OCI-LY1 (cell line): ENCODE data around the gene NR3C1.
A peak's percentile ranks its signal among the peaks of the same experiment; 100 is the strongest.

Experiments used
- H2AFZ ChIP-seq: fragments of 200-600 bp; sonication (generic), shearing (Covaris generic); 2 replicates; pipeline ENCODE4 v1.6.0; 2014; ENCODE audit warnings: antibody characterized with exemption, mild to moderate bottlenecking, low read length
- H3F3A ChIP-seq: fragments of 200-600 bp; sonication (generic), shearing (Covaris generic); 2 replicates; pipeline ENCODE4 v1.6.0; 2014; ENCODE audit warnings: mild to moderate bottlenecking, antibody characterized with exemption, low read length, moderate library complexity; ENCODE audit not compliant: insufficient read depth
- H3K27ac ChIP-seq: fragments of 200-600 bp; sonication (generic); 2 replicates; pipeline ENCODE4 v1.5.1; 2014; ENCODE audit warnings: low read length, mixed run types, mild to moderate bottlenecking, low read depth; ENCODE audit not compliant: poor library complexity, severe bottlenecking
- H3K27me3 ChIP-seq: fragments of 200-600 bp; sonication (generic); 2 replicates; pipeline ENCODE4 v1.6.0; 2014; ENCODE audit warnings: antibody characterized with exemption, mild to moderate bottlenecking, low read length, moderate library complexity; ENCODE audit not compliant: insufficient read depth
- H3K36me3 ChIP-seq: fragments of 200-600 bp; sonication (generic); 2 replicates; pipeline ENCODE4 v1.6.1; 2014; ENCODE audit warnings: mild to moderate bottlenecking, antibody characterized with exemption, low read length, moderate library complexity, mixed read lengths; ENCODE audit not compliant: insufficient read depth
- H3K4me1 ChIP-seq: fragments of 200-600 bp; sonication (generic); 2 replicates; pipeline ENCODE4 v1.5.1; 2014; ENCODE audit warnings: mild to moderate bottlenecking, low read length, moderate library complexity; ENCODE audit not compliant: insufficient read depth, severe bottlenecking
- H3K4me2 ChIP-seq: fragments of 200-600 bp; sonication (generic), shearing (Covaris generic); 2 replicates; pipeline ENCODE4 v1.6.1; 2014; ENCODE audit warnings: low read length
- H3K4me3 ChIP-seq: fragments of 200-600 bp; sonication (generic); 2 replicates; pipeline ENCODE4 v1.5.1; 2014; ENCODE audit warnings: low read length, low read depth, mild to moderate bottlenecking, mixed read lengths; ENCODE audit not compliant: poor library complexity, severe bottlenecking
- H3K79me2 ChIP-seq: fragments of 200-600 bp; shearing (Covaris generic); 2 replicates; pipeline ENCODE4 v1.6.1; 2016; ENCODE audit warnings: mixed run types, low read length, mixed read lengths; ENCODE audit not compliant: insufficient read depth
- H3K9ac ChIP-seq: fragments of 200-600 bp; sonication (generic), shearing (Covaris generic); 2 replicates; pipeline ENCODE4 v1.6.1; 2014; ENCODE audit warnings: mild to moderate bottlenecking, low read length, mixed read lengths
- H3K9me2 ChIP-seq: fragments of 200-600 bp; sonication (generic), shearing (Covaris generic); 2 replicates; pipeline ENCODE4 v1.6.1; 2014; ENCODE audit warnings: low read depth, mild to moderate bottlenecking, low read length, mixed read lengths
- H3K9me3 ChIP-seq: fragments of 200-600 bp; shearing (Covaris generic); 2 replicates; pipeline ENCODE4 v1.6.1; 2014; ENCODE audit warnings: low read length, mixed read lengths
- H4K20me1 ChIP-seq: fragments of 200-600 bp; sonication (generic), shearing (Covaris generic); 2 replicates; pipeline ENCODE4 v1.6.0; 2016; ENCODE audit warnings: mild to moderate bottlenecking, low read length; ENCODE audit not compliant: insufficient read depth
- CTCF ChIP-seq: fragments of 200-600 bp; sonication (generic), shearing (Covaris generic); IDR thresholded peaks from 2 replicates; pipeline ENCODE4 v1.5.1; 2017; ENCODE audit warnings: mild to moderate bottlenecking, antibody characterized with exemption, low read length, moderate library complexity, mixed read lengths
- EZH2 ChIP-seq: fragments of 200-600 bp; sonication (generic), shearing (Covaris generic); IDR thresholded peaks from 2 replicates; pipeline ENCODE4 v1.8.0; 2017; ENCODE audit warnings: borderline replicate concordance, mixed run types, mild to moderate bottlenecking, antibody characterized with exemption, low read length, moderate library complexity, mixed read lengths

NR3C1 gene

DNA sequence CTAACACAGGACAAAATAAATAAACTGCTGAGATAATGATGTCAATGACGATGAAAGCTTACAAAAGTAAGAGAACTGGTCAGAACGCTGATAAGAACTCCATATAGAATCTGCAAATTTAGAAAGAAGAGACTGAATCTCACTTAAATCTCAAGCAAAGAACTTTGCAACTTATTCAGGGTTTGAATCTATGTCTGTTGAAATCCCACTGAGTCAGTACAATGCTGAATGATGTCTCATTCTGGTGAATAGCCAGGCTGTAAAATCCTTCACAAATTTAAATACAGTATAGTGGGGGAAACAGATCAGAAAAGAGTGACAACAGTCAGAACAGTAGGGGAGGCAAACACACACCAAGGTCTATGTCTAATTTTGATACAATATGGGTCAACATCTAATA lies 38.9 kb upstream of the NR3C1 start:
- H3K36me3 ChIP-seq = no peaks in the 10 kb centered on the region
- peaks cover 35% of the 10 kb centered on the region for H3K4me1 ChIP-seq
- no peak overlapping the region for H3K4me2 ChIP-seq
- no peak overlapping the region for H3K27ac ChIP-seq
- H3K9me2 ChIP-seq = no peaks in the 10 kb centered on the region
- TF ChIP-seq CTCF (no peak), EZH2 (no peak)
- no peaks in the 10 kb centered on the region for H4K20me1 ChIP-seq
- H3K79me2 ChIP-seq = no peaks in the 10 kb centered on the region
- H3K27me3 ChIP-seq = no peaks in the 10 kb centered on the region
- no peak overlapping the region for H3K9ac ChIP-seq
- no peak overlapping the region for H3K4me3 ChIP-seq
- no peaks in the 10 kb centered on the region for H3F3A ChIP-seq
- H2AFZ ChIP-seq = peak overlapping the region; percentile 24; the same call in 1 of the 2 replicates
- no peaks in the 10 kb centered on the region for H3K9me3 ChIP-seq

GRCh38 chr5:143440448-143441115 lies 37.1 kb upstream of the NR3C1 start:
- H3K27me3 ChIP-seq = no peaks in the 10 kb centered on the region
- H3K4me1 ChIP-seq = peaks cover 37% of the 10 kb centered on the region
- H3K36me3 ChIP-seq = no peaks in the 10 kb centered on the region
- H3K9ac ChIP-seq = no peak overlapping the region
- no peaks in the 10 kb centered on the region for H3K9me3 ChIP-seq
- H3F3A ChIP-seq = no peaks in the 10 kb centered on the region
- no peak overlapping the region for H3K27ac ChIP-seq
- H3K79me2 ChIP-seq = no peaks in the 10 kb centered on the region
- no peak overlapping the region for H3K4me2 ChIP-seq
- H2AFZ ChIP-seq = no peak overlapping the region
- H3K4me3 ChIP-seq = no peak overlapping the region
- no peaks in the 10 kb centered on the region for H4K20me1 ChIP-seq
- H3K9me2 ChIP-seq = no peaks in the 10 kb centered on the region
- TF ChIP-seq EZH2 = no peak
- TF ChIP-seq CTCF = no peak

GRCh38 chr5:143437666-143438273 lies 34.3 kb upstream of the NR3C1 start:
- Histone ChIP-seq H4K20me1 (no peaks in the 10 kb centered on the region), H3K79me2 (peaks cover 3% of the 10 kb centered on the region), H3K9me2 (no peaks in the 10 kb centered on the region), H3K27ac (peak overlapping the region; percentile 10), H3K4me3 (no peak overlapping the region), H2AFZ (no peak overlapping the region), H3K27me3 (no peaks in the 10 kb centered on the region), H3K9me3 (no peaks in the 10 kb centered on the region), H3F3A (peaks cover 5% of the 10 kb centered on the region; the same call in 1 of the 2 replicates), H3K9ac (no peak overlapping the region), H3K4me1 (peaks cover 60% of the 10 kb centered on the region), H3K4me2 (no peak overlapping the region), H3K36me3 (no peaks in the 10 kb centered on the region)
- TF ChIP-seq EZH2 (no peak), CTCF (no peak)
